ENCODE data around the gene PC.
"Not testable (repeated sequence)": the region's sequence is repeated elsewhere in the genome, so short reads cannot be mapped to it uniquely, and the experiment has no call there.

The PC gene

GRCh38 chr11:66979336-66979980, 21.3 kb upstream of the PC start:
- no peak for DNase-seq

- no peak for DNase-seq
Observed at GRCh38 chr11:66978717-66979116, 20.5 kb upstream of the PC start.

- DNase-seq, result no peak
Observed at GRCh38 chr11:66978229-66978628, 20.0 kb upstream of the PC start.

GRCh38 chr11:66976925-66977324, 18.7 kb upstream of the PC start:
- no peak for DNase-seq

- DNase-seq, result peak; percentile 13
Observed at GRCh38 chr11:66976028-66976467, 17.9 kb upstream of the PC start.

GRCh38 chr11:66975405-66976027, 17.3 kb upstream of the PC start:
- DNase-seq, result no peak

GRCh38 chr11:66974724-66975404, 16.7 kb upstream of the PC start, which contains the start of gene C11orf86:
Gene C11orf86, plus strand, starts transcription at chr11:66975304. Its CDS starts 59 bp downstream, at chr11:66975363.
- no peak for DNase-seq

GRCh38 chr11:66973956-66974580, 15.9 kb upstream of the PC start:
- no peak for DNase-seq

GRCh38 chr11:66971488-66971887, 13.3 kb upstream of the PC start:
- DNase-seq, result no peak

- DNase-seq, result no peak
Observed at GRCh38 chr11:66970807-66971442, 12.7 kb upstream of the PC start.

- DNase-seq, result no peak
Observed at GRCh38 chr11:66970371-66970806, 12.2 kb upstream of the PC start.

GRCh38 chr11:66969584-66970225, 11.5 kb upstream of the PC start:
- DNase-seq, result no peak

- no peak for DNase-seq
Observed at GRCh38 chr11:66967670-66968425, 9.7 kb upstream of the PC start.

GRCh38 chr11:66966351-66966750, 8.2 kb upstream of the PC start:
- DNase-seq, result no peak

GRCh38 chr11:66964495-66964894, 6.3 kb upstream of the PC start:
- no peak for DNase-seq

GRCh38 chr11:66962801-66963200, 4.6 kb upstream of the PC start:
- no peak for DNase-seq

GRCh38 chr11:66962247-66962646, 4.1 kb upstream of the PC start:
- DNase-seq, result no peak

GRCh38 chr11:66961691-66962213, 3.6 kb upstream of the PC start:
- DNase-seq, result not testable (repeated sequence)

- no peak for DNase-seq
Observed at GRCh38 chr11:66958956-66959274, 732 bp upstream of the PC start.

- peak; percentile 55 for DNase-seq
Observed at GRCh38 chr11:66957971-66958231, 282 bp downstream of the PC start.

- no peak for DNase-seq
Observed at GRCh38 chr11:66956689-66957290, 1.4 kb downstream of the PC start.
